G401.6 (cell line): ENCODE data around the gene FAM25G.

ENCODE experiments used
- FAIRE-seq: peaks from 2 replicates; lab custom pipeline; 2012; peaks lifted over from hg19 to GRCh38; lab: Jason Lieb, UNC

Gene FAM25G

DNA sequence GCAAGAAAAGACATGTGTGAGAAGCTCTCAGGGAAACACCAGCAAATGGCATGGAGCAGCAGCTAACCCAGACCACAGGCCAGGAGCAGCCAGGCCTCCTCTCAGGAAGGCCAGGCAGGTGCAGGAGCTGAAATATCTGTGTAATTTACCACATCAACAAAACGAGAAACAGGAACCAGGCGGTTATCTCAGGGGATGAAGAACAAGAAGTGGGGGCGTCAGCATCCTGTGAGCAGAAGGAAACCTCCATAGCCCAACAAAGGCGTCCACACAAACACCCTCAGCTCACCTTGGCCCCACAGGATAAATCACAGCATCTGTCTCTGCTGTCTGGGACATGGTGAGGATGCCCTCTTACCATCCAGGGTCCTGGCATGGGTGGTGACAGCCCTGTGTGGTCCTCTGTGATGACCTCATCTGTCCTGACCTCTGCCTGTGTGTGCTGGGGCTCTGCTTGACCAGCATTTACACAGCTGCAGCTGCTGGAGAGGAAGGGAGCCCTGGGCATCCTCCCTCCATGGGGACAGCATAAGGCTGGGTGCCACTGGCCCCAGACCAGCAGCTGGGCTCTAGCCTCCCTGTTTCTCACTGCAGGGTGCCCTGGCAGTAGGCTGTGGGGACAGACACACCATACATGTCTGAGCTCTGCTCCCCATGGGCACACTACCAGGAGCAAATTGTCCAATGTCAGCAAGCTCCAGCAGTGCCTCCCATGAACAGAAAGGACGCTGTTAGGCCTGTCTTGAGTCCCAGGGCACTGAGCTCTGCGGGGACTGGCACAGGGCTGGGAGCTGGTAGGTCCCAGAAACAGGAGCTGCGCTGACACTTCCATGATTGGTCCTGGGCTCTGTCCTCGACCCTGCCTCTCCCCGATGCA, 42.2 kb downstream of the FAM25G start:
- no peak for FAIRE-seq

DNA sequence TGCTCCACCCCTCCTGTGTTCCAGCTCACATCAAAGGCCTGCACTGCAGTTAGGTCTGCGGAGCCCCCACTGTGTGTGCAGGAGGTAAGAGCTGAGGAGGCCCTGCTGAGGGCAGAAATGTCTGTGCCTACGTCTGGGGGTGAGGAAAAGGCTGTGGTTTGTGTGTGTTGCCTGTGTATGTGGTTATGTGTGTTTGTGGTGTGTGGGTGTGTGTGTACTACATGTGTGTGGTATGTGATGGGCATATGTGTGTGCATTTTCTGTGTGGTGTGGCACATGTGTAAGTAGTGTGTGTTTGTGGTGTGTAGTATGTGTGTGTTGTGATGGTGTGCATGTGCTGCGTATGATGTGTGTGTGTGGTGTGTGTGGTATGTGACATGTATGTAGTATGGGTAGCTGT, 43.8 kb downstream of the FAM25G start:
- FAIRE-seq = no peak

DNA sequence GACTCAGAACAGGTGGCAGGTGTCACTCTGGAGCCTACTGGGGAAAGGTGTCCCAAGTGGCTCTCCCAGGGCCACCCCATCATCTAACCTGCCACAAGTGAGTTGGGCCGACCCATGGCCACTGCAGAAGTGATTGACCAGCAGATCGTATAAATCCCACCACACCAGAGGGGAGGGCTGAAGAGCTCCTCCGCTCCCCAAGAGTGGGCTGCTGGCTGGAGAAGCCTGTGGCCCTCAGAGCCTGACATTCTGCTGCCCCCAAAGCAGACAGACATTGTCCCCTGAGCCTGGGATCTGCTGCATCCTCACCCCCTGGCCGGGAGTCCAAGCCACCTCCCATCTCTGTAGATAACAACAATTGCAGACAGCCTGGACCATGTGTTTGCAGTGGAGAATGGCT, 44.3 kb downstream of the FAM25G start:
- no peak for FAIRE-seq

DNA sequence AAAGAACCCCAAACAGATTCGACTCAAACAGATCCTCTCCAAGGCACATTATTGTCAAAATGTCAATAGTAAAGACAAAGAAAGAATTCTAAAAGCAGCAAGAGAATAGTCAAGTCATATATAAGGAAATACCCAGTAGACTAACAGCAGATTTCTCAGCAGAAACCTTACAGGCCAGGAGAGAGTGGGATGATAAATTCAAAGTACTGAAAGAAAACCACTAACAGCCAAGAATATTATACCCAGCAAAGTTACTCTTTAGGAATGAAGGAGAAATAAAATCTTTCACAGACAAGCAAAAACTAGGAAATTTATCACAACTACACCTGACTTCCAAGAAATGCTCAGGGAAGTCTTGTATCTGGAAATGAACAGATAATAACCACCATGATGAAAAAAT, 45.8 kb downstream of the FAM25G start:
- FAIRE-seq = no peak

DNA sequence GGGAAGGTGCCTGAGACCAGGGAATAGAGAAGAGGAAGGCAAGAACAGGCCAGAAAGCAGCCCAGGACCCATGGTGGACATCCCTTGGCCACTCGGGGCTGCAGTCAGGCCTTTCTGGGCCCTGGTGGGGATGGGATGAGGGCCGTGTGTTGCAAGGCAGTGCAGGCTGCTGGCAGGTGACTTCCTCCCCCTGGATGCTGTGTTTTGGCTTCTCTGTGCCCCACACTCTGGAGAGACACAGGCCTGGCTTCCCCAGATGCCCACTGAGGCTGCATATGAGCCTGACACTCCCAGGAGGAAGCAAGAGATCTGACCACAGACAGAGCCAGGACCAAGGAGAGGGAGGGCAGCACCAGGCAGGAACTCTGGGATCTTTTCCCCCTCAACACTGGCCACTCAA, 47.5 kb downstream of the FAM25G start:
- no peak for FAIRE-seq

DNA sequence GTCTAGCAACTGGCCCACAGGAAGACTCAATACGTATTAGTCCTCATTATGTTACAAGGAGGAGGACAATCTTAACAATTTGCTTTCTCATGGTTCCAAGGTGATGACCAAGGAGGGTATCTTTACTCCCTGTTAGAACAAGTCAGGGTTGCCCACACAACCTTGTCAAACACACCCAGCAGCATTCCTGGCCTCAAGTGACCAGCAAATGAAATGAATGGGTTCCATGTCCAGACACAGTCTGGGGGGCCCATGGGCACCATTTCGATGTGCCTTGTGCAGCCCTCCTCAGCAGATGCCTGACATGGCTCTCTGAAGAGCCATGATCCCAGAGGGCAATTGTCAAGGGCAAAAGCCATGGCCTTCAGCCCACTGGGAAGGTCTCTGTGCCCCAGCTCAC, 48.4 kb downstream of the FAM25G start:
- FAIRE-seq = no peak

DNA sequence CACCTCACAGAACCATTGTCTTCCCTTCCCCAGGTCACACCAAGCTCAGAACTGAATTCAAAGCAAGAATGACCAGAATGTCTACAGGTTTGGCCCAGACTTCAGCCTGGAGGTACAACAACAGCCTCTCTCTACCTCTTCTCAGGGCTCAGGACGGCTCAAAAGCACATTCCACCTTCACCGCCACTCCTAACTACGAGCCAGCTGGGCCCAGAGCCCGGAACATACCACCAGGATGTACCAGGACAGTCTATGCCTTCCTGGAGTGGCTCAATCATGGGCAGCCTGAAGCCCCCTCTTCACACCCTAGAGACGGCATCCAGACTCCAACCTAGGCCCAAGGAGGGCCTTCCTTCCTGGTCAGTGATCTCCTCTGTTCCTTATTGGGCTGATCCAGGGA, 49.1 kb downstream of the FAM25G start:
- no peak for FAIRE-seq

DNA sequence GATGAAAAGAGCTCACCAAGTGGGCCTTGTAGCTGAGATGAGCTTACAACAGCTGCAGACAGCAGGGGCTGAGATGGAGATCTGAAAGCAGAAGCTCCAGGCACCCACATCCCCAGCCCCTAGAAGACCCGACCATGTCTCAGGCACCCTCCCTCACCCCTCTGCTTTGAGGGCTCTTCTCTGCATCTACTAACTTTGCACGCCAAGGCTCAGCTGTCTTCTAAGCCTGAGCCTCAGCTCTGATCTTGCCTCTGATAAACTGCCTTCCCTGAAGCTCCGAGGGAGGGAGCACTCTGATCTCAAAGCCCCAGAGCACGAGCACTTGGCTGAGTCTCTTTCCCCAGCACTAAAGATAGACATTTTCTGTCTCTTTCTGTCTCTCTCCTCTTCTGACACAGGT, 49.6 kb downstream of the FAM25G start:
- FAIRE-seq = no peak

DNA sequence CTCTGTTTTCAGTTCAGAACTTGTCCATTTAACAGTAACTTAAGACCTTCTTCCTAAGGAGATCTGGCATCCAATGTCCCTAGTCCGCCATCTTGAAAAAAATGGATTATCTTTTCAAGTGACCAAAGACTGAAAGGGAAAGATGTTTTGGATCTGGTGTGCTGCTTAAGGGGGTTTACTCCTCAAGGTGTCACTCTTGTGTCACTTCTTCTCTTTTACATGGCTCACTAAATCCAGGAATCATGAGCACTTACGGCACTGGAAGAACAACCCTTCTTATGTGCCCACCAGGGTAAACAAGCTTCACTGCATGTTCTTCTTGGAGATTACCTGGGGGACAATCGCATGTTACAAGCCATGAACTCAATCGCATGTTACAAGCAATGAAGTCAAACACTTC, 51.3 kb downstream of the FAM25G start:
- FAIRE-seq = no peak

DNA sequence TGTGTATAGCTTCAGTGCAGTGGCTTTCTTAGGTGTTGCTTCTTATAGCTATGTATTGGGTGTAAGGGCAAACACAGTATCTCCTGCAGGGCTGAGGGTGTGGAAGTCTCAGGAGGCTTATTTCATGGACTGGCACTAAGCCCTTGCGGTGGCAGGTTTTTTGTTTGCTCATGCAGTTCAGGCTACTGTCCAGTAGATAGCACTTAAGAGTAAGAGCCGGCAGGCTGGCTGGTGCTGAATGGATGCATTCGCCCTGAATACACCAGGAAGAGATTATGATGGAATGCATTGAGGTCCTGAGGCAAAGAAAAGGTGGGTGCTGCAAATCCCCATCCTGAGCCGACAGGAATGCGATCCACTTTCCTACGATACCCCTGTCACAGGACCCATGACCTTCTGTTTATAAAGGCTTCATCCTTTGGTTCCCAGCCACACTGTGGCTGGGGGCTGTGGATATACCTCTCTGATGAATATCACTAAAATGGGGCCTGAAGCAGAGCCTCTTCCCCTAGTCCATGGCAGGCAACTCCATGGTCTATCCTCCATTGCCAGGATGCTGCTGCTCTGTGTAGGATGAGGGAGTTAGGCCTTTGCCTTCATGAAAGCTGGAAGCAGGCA, 52.5 kb downstream of the FAM25G start:
- no peak for FAIRE-seq
